GM23248 (cell line): ENCODE data around the gene CNOT9. TPM values are rescaled to one million over a fixed set of nuclear protein-coding genes. Genes with fewer than 3 reads are reported as not detected.
"Not testable (repeated sequence)": the region's sequence is repeated elsewhere in the genome, so short reads cannot be mapped to it uniquely, and the experiment has no call there.

Source experiments
- DNase-seq: peaks from one replicate; pipeline ENCODE4 v3.0.0-alpha.2; 2015
- H2AFZ ChIP-seq: fragments of 200-600 bp; sonication (generic); 2 replicates; pipeline ENCODE4 v1.6.1; 2016; ENCODE audit warnings: antibody characterized with exemption
- H3F3A ChIP-seq: fragments of 200-600 bp; sonication (generic); 2 replicates; pipeline ENCODE4 v1.6.1; 2016; ENCODE audit warnings: mild to moderate bottlenecking, antibody characterized with exemption, mixed run types; ENCODE audit not compliant: insufficient read depth
- H3K27ac ChIP-seq: fragments of 200-600 bp; sonication (generic); 2 replicates; pipeline ENCODE4 v1.5.1; 2016; ENCODE audit warnings: mild to moderate bottlenecking
- H3K27me3 ChIP-seq: fragments of 200-600 bp; sonication (generic); replicated peaks from 2 replicates; pipeline ENCODE4 v1.6.1; 2016; ENCODE audit warnings: mild to moderate bottlenecking; ENCODE audit not compliant: insufficient read depth
- H3K36me3 ChIP-seq: fragments of 200-600 bp; sonication (generic); 2 replicates; pipeline ENCODE4 v1.6.1; 2016; ENCODE audit warnings: low read depth, mild to moderate bottlenecking
- H3K4me1 ChIP-seq: fragments of 200-600 bp; sonication (generic); 2 replicates; pipeline ENCODE4 v1.6.1; 2016; ENCODE audit warnings: mild to moderate bottlenecking; ENCODE audit not compliant: insufficient read depth
- H3K4me2 ChIP-seq: fragments of 200-600 bp; sonication (generic); one replicate; pipeline ENCODE4 v1.6.1; 2016; ENCODE audit warnings: mild to moderate bottlenecking; ENCODE audit not compliant: unreplicated experiment
- H3K4me3 ChIP-seq: fragments of 200-600 bp; sonication (generic); 2 replicates; pipeline ENCODE4 v1.5.1; 2016; ENCODE audit warnings: mild to moderate bottlenecking
- H3K79me2 ChIP-seq: fragments of 200-600 bp; sonication (generic); 2 replicates; pipeline ENCODE4 v1.6.1; 2016; ENCODE audit warnings: mild to moderate bottlenecking; ENCODE audit not compliant: insufficient read depth
- H3K9ac ChIP-seq: fragments of 200-600 bp; sonication (generic); 2 replicates; pipeline ENCODE4 v1.6.1; 2016; ENCODE audit warnings: mild to moderate bottlenecking
- H3K9me2 ChIP-seq: fragments of 200-600 bp; sonication (generic); 2 replicates; pipeline ENCODE4 v1.6.1; 2016; ENCODE audit warnings: mixed run types, mild to moderate bottlenecking, moderate library complexity; ENCODE audit not compliant: insufficient read depth
- H3K9me3 ChIP-seq: fragments of 200-600 bp; sonication (generic); one replicate; pipeline ENCODE4 v1.6.1; 2017; ENCODE audit warnings: low read depth
- H4K20me1 ChIP-seq: fragments of 200-600 bp; sonication (generic); 2 replicates; pipeline ENCODE4 v1.6.0; 2016; ENCODE audit not compliant: insufficient read depth
- EZH2 ChIP-seq: fragments of 200-600 bp; sonication (generic); IDR thresholded peaks from 2 replicates; pipeline ENCODE4 v1.6.1; 2018; ENCODE audit warnings: antibody characterized with exemption, mild to moderate bottlenecking; ENCODE audit not compliant: insufficient read depth, poor library complexity, severe bottlenecking
- EZH2phosphoT487 ChIP-seq: fragments of 200-600 bp; sonication (generic); IDR thresholded peaks from 2 replicates; pipeline ENCODE4 v1.6.1; 2018; ENCODE audit warnings: antibody characterized with exemption, moderate library complexity, mild to moderate bottlenecking, low read depth; ENCODE audit not compliant: insufficient read depth
- WGBS, 2 experiments: methylation state at CpG; one replicate each; pipeline ENCODE4 v1.1.6; 2015 to 2017; ENCODE audit warnings: low lambda C conversion rate in 2 of 2, low coverage in 1 of 2; ENCODE audit errors: missing lambda C conversion rate in 2 of 2; 5-methylcytosine and 5-hydroxymethylcytosine counted together
- in situ Hi-C: fragments of 300-500 bp; cut with MboI; formaldehyde crosslinking; loops from 2 replicates; pipeline ENCODE4 v1.15.0; 2020
- polyA plus RNA-seq: library from polyadenylated mRNA; unstranded; fragments of >200 nt; fragmentation: Nextera tagmentation; extraction: Ambion mirVana; gene quantifications from 2 replicates; pipeline ENCODE4 v1.2.1, GENCODE V29; 2016
- total RNA-seq: library from RNA; depleted of rRNA; stranded (reverse); fragments of >200 nt; shearing (Covaris generic); gene quantifications from 2 replicates; pipeline ENCODE4 v1.2.3, GENCODE V29; 2014; rRNA removed

Gene CNOT9, protein sequence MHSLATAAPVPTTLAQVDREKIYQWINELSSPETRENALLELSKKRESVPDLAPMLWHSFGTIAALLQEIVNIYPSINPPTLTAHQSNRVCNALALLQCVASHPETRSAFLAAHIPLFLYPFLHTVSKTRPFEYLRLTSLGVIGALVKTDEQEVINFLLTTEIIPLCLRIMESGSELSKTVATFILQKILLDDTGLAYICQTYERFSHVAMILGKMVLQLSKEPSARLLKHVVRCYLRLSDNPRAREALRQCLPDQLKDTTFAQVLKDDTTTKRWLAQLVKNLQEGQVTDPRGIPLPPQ
- total RNA-seq (65.8 and 84.2 TPM in 2 replicates), polyA plus RNA-seq (32.3 and 34.8 TPM in 2 replicates)

DNA sequence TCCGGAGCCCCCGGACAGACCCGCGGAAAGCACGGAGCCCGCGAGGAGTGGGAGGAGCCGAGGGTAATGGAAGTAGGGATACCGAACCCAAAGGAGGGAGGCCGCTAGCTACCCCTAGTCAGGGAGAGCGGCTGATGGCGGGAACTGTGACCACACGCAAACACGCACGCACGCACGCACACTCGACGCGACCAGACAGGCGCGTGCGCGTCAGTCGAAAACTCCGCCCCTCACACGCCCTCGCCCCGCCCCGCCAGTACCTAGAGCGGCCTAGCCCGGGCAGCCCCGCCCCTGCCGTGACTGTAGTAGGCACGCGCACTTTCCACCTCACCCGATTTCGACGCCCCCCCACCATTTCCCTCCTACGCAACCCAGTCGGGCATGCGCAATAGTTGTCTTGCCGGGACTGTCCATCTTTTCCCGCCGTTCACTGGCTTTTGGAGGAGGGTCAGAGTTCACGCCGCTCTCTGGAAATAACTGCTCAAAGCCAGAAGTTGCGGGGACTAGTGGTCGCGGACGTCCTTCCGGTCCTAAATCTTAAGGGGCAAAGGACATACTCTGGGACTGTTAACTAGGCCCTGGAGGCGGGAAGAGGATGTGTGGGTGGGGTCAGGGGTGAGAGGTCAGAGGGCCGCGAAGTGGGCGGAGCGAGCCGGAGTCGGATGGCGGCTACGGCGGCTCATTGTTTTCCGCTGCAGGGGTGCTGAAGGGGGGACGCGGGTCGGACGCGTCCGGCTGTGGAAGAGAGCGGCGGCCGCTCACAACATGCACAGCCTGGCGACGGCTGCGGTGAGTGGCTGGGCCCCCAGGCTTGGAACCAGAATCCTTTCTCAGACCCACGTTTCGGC, at the start of gene CNOT9, which contains the start of gene USP37:
Gene CNOT9 (plus strand): TSS at position 650 of the 848 bp plus-strand sequence. CDS start 116 bp downstream, at position 766.
Gene USP37 (minus strand): TSS at position 162 of the 848 bp plus-strand sequence. CDS start 9,698 bp downstream, outside the sequence.
- H3K27me3 ChIP-seq, result no peaks in the 10 kb centered on the region
- in situ Hi-C loops, result no loop called here

DNA sequence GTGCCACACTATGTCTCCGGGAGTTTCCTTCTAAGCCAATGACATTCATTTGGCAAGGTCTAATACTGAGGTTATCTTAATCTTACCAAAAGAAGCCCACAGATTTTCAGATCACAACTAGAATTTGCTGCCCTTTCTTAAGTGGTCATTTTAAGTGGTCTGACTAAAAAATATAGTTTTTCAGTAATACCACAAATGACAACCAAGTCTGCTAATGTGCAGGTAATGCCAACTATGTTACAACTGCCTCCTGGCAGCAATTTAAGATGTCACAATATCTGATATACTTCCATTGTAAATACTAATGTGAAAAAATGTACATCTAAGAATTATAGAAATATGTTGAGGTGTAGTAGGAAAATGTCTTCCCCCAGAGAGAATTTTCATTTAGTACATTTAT, 49.8 kb upstream of the CNOT9 start:
- Histone ChIP-seq H3K9me3 (no peaks in the 10 kb centered on the region), H3K36me3 (no peaks in the 10 kb centered on the region), H3K9ac (no peak overlapping the region), H4K20me1 (no peaks in the 10 kb centered on the region), H3K9me2 (no peaks in the 10 kb centered on the region), H3K4me2 (no peak overlapping the region), H2AFZ (no peak overlapping the region), H3K27ac (no peak overlapping the region), H3K27me3 (no peaks in the 10 kb centered on the region), H3K4me3 (no peak overlapping the region), H3K79me2 (peaks cover 31% of the 10 kb centered on the region), H3K4me1 (peaks cover 11% of the 10 kb centered on the region), H3F3A (peaks cover 17% of the 10 kb centered on the region; the same call in 1 of the 2 replicates)
- 56 to 74% methylated on average over 1 of the region's 1 CpG for WGBS, 2 experiments
- DNase-seq, result peak; percentile 12
- TF ChIP-seq EZH2phosphoT487 (no peak), EZH2 (no peak)
- in situ Hi-C loops, result no loop called here

More for the DNA sequence above, at the start of gene CNOT9, which contains the start of gene USP37:
- H3K9ac ChIP-seq, result peak within 1 kb of the TSS; percentile 97
- 2% methylated on average over 47 to 55 of the region's 77 CpGs for WGBS, 2 experiments
- peaks cover 3% of the 10 kb centered on the region; the same call in 1 of the 2 replicates for H4K20me1 ChIP-seq
- H3K4me3 ChIP-seq, result peak within 1 kb of the TSS; percentile 97
- peaks cover 97% of the 10 kb centered on the region for H3K79me2 ChIP-seq
- peaks cover 17% of the 10 kb centered on the region for H3K4me1 ChIP-seq
- H3K9me3 ChIP-seq, result no peaks in the 10 kb centered on the region
- peaks cover 26% of the 10 kb centered on the region for H3F3A ChIP-seq
- H3K36me3 ChIP-seq, result 0 out of 2 replicates have a peak, but pooled peaks cover 6% of the 10 kb centered on the region
- H2AFZ ChIP-seq, result peak within 1 kb of the TSS; percentile 94
- DNase-seq, result peak; percentile 99
- peak within 1 kb of the TSS; percentile 96 for H3K4me2 ChIP-seq
- TF ChIP-seq EZH2phosphoT487 (no peak), EZH2 (no peak)
- H3K9me2 ChIP-seq, result no peaks in the 10 kb centered on the region
- peak within 1 kb of the TSS; percentile 97 for H3K27ac ChIP-seq

- Histone ChIP-seq H3K9me3 (no peaks in the 10 kb centered on the region), H3K79me2 (no peaks in the 10 kb centered on the region), H3K4me2 (no peak overlapping the region), H3K36me3 (peaks cover 18% of the 10 kb centered on the region), H3K4me1 (peaks cover 5% of the 10 kb centered on the region; the same call in 1 of the 2 replicates), H4K20me1 (no peaks in the 10 kb centered on the region), H3F3A (peaks cover 3% of the 10 kb centered on the region; the same call in 1 of the 2 replicates), H3K27me3 (no peaks in the 10 kb centered on the region), H3K9me2 (no peaks in the 10 kb centered on the region), H2AFZ (no peak overlapping the region), H3K27ac (no peak overlapping the region), H3K4me3 (no peak overlapping the region), H3K9ac (no peak overlapping the region)
- TF ChIP-seq EZH2phosphoT487, result no peak
- TF ChIP-seq EZH2, result no peak
- in situ Hi-C loops, result no loop called here
- 91 to 100% methylated on average over 1 of the region's 1 CpG for WGBS, 2 experiments
- DNase-seq, result no peak
Measured at GRCh38 chr2:218523651-218524050, 45.0 kb upstream of the CNOT9 start.

DNA sequence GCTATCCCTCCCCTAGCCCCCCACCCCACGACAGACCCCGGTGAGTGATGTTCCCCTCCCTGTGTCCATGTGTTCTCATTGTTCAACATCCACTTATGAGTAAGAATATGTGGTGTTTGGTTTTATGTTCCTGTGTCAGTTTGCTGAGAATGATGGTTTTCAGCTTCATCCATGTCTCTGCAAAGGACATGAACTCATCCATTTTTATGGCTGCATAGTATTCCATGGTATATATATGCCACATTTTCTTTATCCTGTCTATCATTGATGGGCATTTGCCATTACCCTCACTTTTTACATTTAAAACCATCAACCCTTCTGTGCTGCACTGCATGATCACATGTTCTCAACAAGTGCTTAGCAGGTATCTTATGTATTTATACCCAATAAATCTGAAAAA, 40.2 kb upstream of the CNOT9 start:
- H3K79me2 ChIP-seq, H3F3A ChIP-seq, H3K27me3 ChIP-seq, H2AFZ ChIP-seq, H3K4me3 ChIP-seq, in situ Hi-C loops, H3K9me3 ChIP-seq, DNase-seq, H3K27ac ChIP-seq, H3K4me1 ChIP-seq, H3K9me2 ChIP-seq, H4K20me1 ChIP-seq, H3K4me2 ChIP-seq, H3K9ac ChIP-seq: not testable (repeated sequence)
- 96 to 100% methylated on average over 2 of the region's 2 CpGs for WGBS, 2 experiments
- peaks cover 51% of the 10 kb centered on the region for H3K36me3 ChIP-seq
